ENCODE measurements around the gene STK32A. TPM values are rescaled to one million over a fixed set of nuclear protein-coding genes. Genes with fewer than 3 reads are reported as not detected.

STK32A gene
- total and polyA plus RNA-seq, 10 donors = 0.15 to 3.1 (median 0.90) TPM

GRCh38 chr5:147415651-147416050 lies 180.8 kb downstream of the STK32A start:
- no peak for TF ChIP-seq POLR2A (IDR thresholded peaks at IDR 0.05)
- no peak for TF ChIP-seq POLR2AphosphoS5 (IDR thresholded peaks at IDR 0.05)
- TF ChIP-seq CTCF (IDR thresholded peaks at IDR 0.05 in 8 of 11, conservative IDR thresholded peaks at IDR 0.05 in 3 of 11) = no peak
- H3K4me1 ChIP-seq = no peaks in the 10 kb centered on the region
- no peak overlapping the region for H3K4me3 ChIP-seq
- 68 to 90% (median 78%) methylated on average over 3 of the region's 3 CpGs for WGBS, 5 donors
- intact Hi-C loops (cut with DNase I; ENCODE audit: low total_unique reads) = no loop called here
- H3K27ac ChIP-seq = no peak overlapping the region
- H3K9me3 ChIP-seq = no peaks in the 10 kb centered on the region
- peaks cover 0 to 9% (median 0%) of the 10 kb centered on the region in 6 donors for H3K36me3 ChIP-seq
- H3K27me3 ChIP-seq (replicated peaks in 1 of 7) = no peaks in the 10 kb centered on the region
- no peak for DNase-seq

- Histone ChIP-seq H3K27ac (no peak overlapping the region), H3K4me1 (no peaks in the 10 kb centered on the region), H3K4me3 (no peak overlapping the region), H3K36me3 (peaks cover 0 to 9% (median 0%) of the 10 kb centered on the region in 6 donors), H3K9me3 (no peaks in the 10 kb centered on the region), H3K27me3 (replicated peaks in 1 of 7) (no peaks in the 10 kb centered on the region)
- DNase-seq = no peak
- 63 to 79% (median 66%) methylated on average over 5 of the region's 5 CpGs for WGBS, 5 donors
- TF ChIP-seq POLR2AphosphoS5 (IDR thresholded peaks at IDR 0.05) (no peak), CTCF (IDR thresholded peaks at IDR 0.05 in 8 of 11, conservative IDR thresholded peaks at IDR 0.05 in 3 of 11) (no peak)
- intact Hi-C loops (cut with DNase I; ENCODE audit: low total_unique reads) = no loop called here
Observed at GRCh38 chr5:147417135-147417813, 182.4 kb downstream of the STK32A start.

GRCh38 chr5:147418613-147419012 lies 183.8 kb downstream of the STK32A start:
- no peaks in the 10 kb centered on the region for H3K27me3 ChIP-seq (replicated peaks in 1 of 7)
- intact Hi-C loops (cut with DNase I; ENCODE audit: low total_unique reads) = no loop called here
- no peak overlapping the region for H3K4me3 ChIP-seq
- WGBS, 5 donors = 83 to 92% (median 91%) methylated on average over 2 of the region's 2 CpGs
- no peaks in the 10 kb centered on the region for H3K4me1 ChIP-seq
- DNase-seq = no peak
- no peak overlapping the region for H3K27ac ChIP-seq
- no peak for TF ChIP-seq CTCF (IDR thresholded peaks at IDR 0.05 in 8 of 11, conservative IDR thresholded peaks at IDR 0.05 in 3 of 11)
- TF ChIP-seq POLR2AphosphoS5 (IDR thresholded peaks at IDR 0.05) = no peak
- no peak for TF ChIP-seq POLR2A (IDR thresholded peaks at IDR 0.05)
- H3K9me3 ChIP-seq = no peaks in the 10 kb centered on the region
- peaks cover 0 to 9% (median 0%) of the 10 kb centered on the region in 6 donors for H3K36me3 ChIP-seq

- Histone ChIP-seq H3K4me1 (peaks cover 0 to 17% (median 0%) of the 10 kb centered on the region in 6 donors), H3K9me3 (no peaks in the 10 kb centered on the region), H3K36me3 (no peaks in the 10 kb centered on the region), H3K4me3 (no peak overlapping the region), H3K27me3 (replicated peaks in 1 of 7) (no peaks in the 10 kb centered on the region), H3K27ac (no peak overlapping the region)
- 69 to 89% (median 78%) methylated on average over 3 of the region's 3 CpGs for WGBS, 5 donors
- DNase-seq = no peak
- intact Hi-C loops (cut with DNase I; ENCODE audit: low total_unique reads) = no loop called here
- TF ChIP-seq CTCF (IDR thresholded peaks at IDR 0.05 in 8 of 11, conservative IDR thresholded peaks at IDR 0.05 in 3 of 11) = no peak
- TF ChIP-seq POLR2A (IDR thresholded peaks at IDR 0.05) = no peak
- no peak for TF ChIP-seq POLR2AphosphoS5 (IDR thresholded peaks at IDR 0.05)
Observed at GRCh38 chr5:147426640-147427327, 192.0 kb downstream of the STK32A start.

All from spleen (tissue), 11 donors.